ENCODE data around the gene ECPAS.
A peak's percentile ranks its signal among the peaks of the same experiment; 100 is the strongest.
"Not testable (repeated sequence)": the region's sequence is repeated elsewhere in the genome, so short reads cannot be mapped to it uniquely, and the experiment has no call there.

ECPAS gene

GRCh38 chr9:111501648-111502047 lies 17.5 kb upstream of the ECPAS start:
- no peaks in the 10 kb centered on the region for H3K4me1 ChIP-seq (ENCODE audit: insufficient read depth, low read length)
- no peak overlapping the region for H3K9ac ChIP-seq (ENCODE audit: low read length)
- no peaks in the 10 kb centered on the region for H3K9me3 ChIP-seq (ENCODE audit: low read length)
- H3K27ac ChIP-seq (ENCODE audit: low read depth, low read length), result no peak overlapping the region
- no peaks in the 10 kb centered on the region for H3K27me3 ChIP-seq (ENCODE audit: control insufficient read depth in 1 of 2, insufficient read depth in 2 of 2, low read length in 2 of 2)
- no peak overlapping the region for H3K4me3 ChIP-seq (ENCODE audit: low read depth in 1 of 2, low read length in 2 of 2)
- H3K36me3 ChIP-seq (ENCODE audit: insufficient read depth, low read length), result no peaks in the 10 kb centered on the region

GRCh38 chr9:111501005-111501562 lies 16.9 kb upstream of the ECPAS start:
- Histone ChIP-seq H3K27ac (ENCODE audit: low read depth, low read length) (no peak overlapping the region), H3K4me3 (ENCODE audit: low read depth in 1 of 2, low read length in 2 of 2) (no peak overlapping the region), H3K9me3 (ENCODE audit: low read length) (no peaks in the 10 kb centered on the region), H3K4me1 (ENCODE audit: insufficient read depth, low read length) (no peaks in the 10 kb centered on the region), H3K27me3 (ENCODE audit: control insufficient read depth in 1 of 2, insufficient read depth in 2 of 2, low read length in 2 of 2) (no peaks in the 10 kb centered on the region), H3K36me3 (ENCODE audit: insufficient read depth, low read length) (no peaks in the 10 kb centered on the region), H3K9ac (ENCODE audit: low read length) (no peak overlapping the region)

GRCh38 chr9:111497196-111497595 lies 13.0 kb upstream of the ECPAS start:
- H3K27ac ChIP-seq (ENCODE audit: low read depth, low read length), result not testable (repeated sequence)

GRCh38 chr9:111484572-111484894 lies 350 bp upstream of the ECPAS start:
- Histone ChIP-seq H3K27ac (ENCODE audit: low read depth, low read length) (peak overlapping the region; percentile 45), H3K36me3 (ENCODE audit: insufficient read depth, low read length) (no peaks in the 10 kb centered on the region), H3K9me3 (ENCODE audit: low read length) (no peaks in the 10 kb centered on the region)

More at GRCh38 chr9:111497196-111497595, 13.0 kb upstream of the ECPAS start:
- H3K36me3 ChIP-seq (ENCODE audit: insufficient read depth, low read length); H3K4me1 ChIP-seq (ENCODE audit: insufficient read depth, low read length); H3K27me3 ChIP-seq (ENCODE audit: control insufficient read depth in 1 of 2, insufficient read depth in 2 of 2, low read length in 2 of 2); H3K9ac ChIP-seq (ENCODE audit: low read length); H3K9me3 ChIP-seq (ENCODE audit: low read length); H3K4me3 ChIP-seq (ENCODE audit: low read depth in 1 of 2, low read length in 2 of 2): not testable (repeated sequence)

GRCh38 chr9:111483439-111483857 lies 735 bp downstream of the ECPAS start:
- H3K9ac ChIP-seq (ENCODE audit: low read length), result no peak overlapping the region
- no peaks in the 10 kb centered on the region for H3K27me3 ChIP-seq (ENCODE audit: control insufficient read depth in 1 of 2, insufficient read depth in 2 of 2, low read length in 2 of 2)
- no peak overlapping the region for H3K27ac ChIP-seq (ENCODE audit: low read depth, low read length)
- no peaks in the 10 kb centered on the region for H3K9me3 ChIP-seq (ENCODE audit: low read length)
- H3K4me1 ChIP-seq (ENCODE audit: insufficient read depth, low read length), result peaks cover 12% of the 10 kb centered on the region
- no peaks in the 10 kb centered on the region for H3K36me3 ChIP-seq (ENCODE audit: insufficient read depth, low read length)
- H3K4me3 ChIP-seq (ENCODE audit: low read depth in 1 of 2, low read length in 2 of 2), result peak overlapping the region in 1 of 2 donors; percentile 35

More at GRCh38 chr9:111484572-111484894, 350 bp upstream of the ECPAS start:
- Histone ChIP-seq H3K27me3 (ENCODE audit: control insufficient read depth in 1 of 2, insufficient read depth in 2 of 2, low read length in 2 of 2) (no peaks in the 10 kb centered on the region), H3K4me3 (ENCODE audit: low read depth in 1 of 2, low read length in 2 of 2) (peak overlapping the region; percentile 22 to 88), H3K9ac (ENCODE audit: low read length) (peak overlapping the region; percentile 68), H3K4me1 (ENCODE audit: insufficient read depth, low read length) (peaks cover 12% of the 10 kb centered on the region)

GRCh38 chr9:111482694-111483438 lies 1.3 kb downstream of the ECPAS start:
- Histone ChIP-seq H3K27me3 (ENCODE audit: control insufficient read depth in 1 of 2, insufficient read depth in 2 of 2, low read length in 2 of 2) (no peaks in the 10 kb centered on the region), H3K27ac (ENCODE audit: low read depth, low read length) (peak overlapping the region; percentile 96), H3K9me3 (ENCODE audit: low read length) (no peaks in the 10 kb centered on the region)

GRCh38 chr9:111481885-111482636 lies 2.1 kb downstream of the ECPAS start:
- Histone ChIP-seq H3K9ac (ENCODE audit: low read length) (peak overlapping the region; percentile 82), H3K27ac (ENCODE audit: low read depth, low read length) (peak overlapping the region; percentile 96), H3K4me3 (ENCODE audit: low read depth in 1 of 2, low read length in 2 of 2) (peak overlapping the region; percentile 89), H3K36me3 (ENCODE audit: insufficient read depth, low read length) (no peaks in the 10 kb centered on the region), H3K4me1 (ENCODE audit: insufficient read depth, low read length) (peaks cover 15% of the 10 kb centered on the region), H3K9me3 (ENCODE audit: low read length) (no peaks in the 10 kb centered on the region), H3K27me3 (ENCODE audit: control insufficient read depth in 1 of 2, insufficient read depth in 2 of 2, low read length in 2 of 2) (no peaks in the 10 kb centered on the region)

More at GRCh38 chr9:111482694-111483438, 1.3 kb downstream of the ECPAS start:
- Histone ChIP-seq H3K36me3 (ENCODE audit: insufficient read depth, low read length) (no peaks in the 10 kb centered on the region), H3K9ac (ENCODE audit: low read length) (peak overlapping the region; percentile 82), H3K4me3 (ENCODE audit: low read depth in 1 of 2, low read length in 2 of 2) (peak overlapping the region; percentile 89), H3K4me1 (ENCODE audit: insufficient read depth, low read length) (peaks cover 12% of the 10 kb centered on the region)

- Histone ChIP-seq H3K9me3 (ENCODE audit: low read length) (no peaks in the 10 kb centered on the region), H3K4me3 (ENCODE audit: low read depth in 1 of 2, low read length in 2 of 2) (no peak overlapping the region), H3K27me3 (ENCODE audit: control insufficient read depth in 1 of 2, insufficient read depth in 2 of 2, low read length in 2 of 2) (no peaks in the 10 kb centered on the region), H3K36me3 (ENCODE audit: insufficient read depth, low read length) (no peaks in the 10 kb centered on the region), H3K4me1 (ENCODE audit: insufficient read depth, low read length) (peaks cover 20% of the 10 kb centered on the region), H3K27ac (ENCODE audit: low read depth, low read length) (no peak overlapping the region), H3K9ac (ENCODE audit: low read length) (no peak overlapping the region)
These were observed 6.5 kb downstream of the ECPAS start for GRCh38 chr9:111477677-111478076.

GRCh38 chr9:111475195-111475594 lies 9.0 kb downstream of the ECPAS start:
- no peaks in the 10 kb centered on the region for H3K36me3 ChIP-seq (ENCODE audit: insufficient read depth, low read length)
- H3K27me3 ChIP-seq (ENCODE audit: control insufficient read depth in 1 of 2, insufficient read depth in 2 of 2, low read length in 2 of 2), result no peaks in the 10 kb centered on the region
- no peak overlapping the region for H3K4me3 ChIP-seq (ENCODE audit: low read depth in 1 of 2, low read length in 2 of 2)
- no peak overlapping the region for H3K27ac ChIP-seq (ENCODE audit: low read depth, low read length)
- H3K4me1 ChIP-seq (ENCODE audit: insufficient read depth, low read length), result peaks cover 18% of the 10 kb centered on the region
- no peaks in the 10 kb centered on the region for H3K9me3 ChIP-seq (ENCODE audit: low read length)
- no peak overlapping the region for H3K9ac ChIP-seq (ENCODE audit: low read length)

GRCh38 chr9:111474385-111474784 lies 9.8 kb downstream of the ECPAS start:
- no peaks in the 10 kb centered on the region for H3K27me3 ChIP-seq (ENCODE audit: control insufficient read depth in 1 of 2, insufficient read depth in 2 of 2, low read length in 2 of 2)
- peaks cover 18% of the 10 kb centered on the region for H3K4me1 ChIP-seq (ENCODE audit: insufficient read depth, low read length)
- no peaks in the 10 kb centered on the region for H3K9me3 ChIP-seq (ENCODE audit: low read length)
- H3K36me3 ChIP-seq (ENCODE audit: insufficient read depth, low read length), result no peaks in the 10 kb centered on the region
- no peak overlapping the region for H3K4me3 ChIP-seq (ENCODE audit: low read depth in 1 of 2, low read length in 2 of 2)
- no peak overlapping the region for H3K27ac ChIP-seq (ENCODE audit: low read depth, low read length)
- H3K9ac ChIP-seq (ENCODE audit: low read length), result no peak overlapping the region

- Histone ChIP-seq H3K4me3 (ENCODE audit: low read depth in 1 of 2, low read length in 2 of 2) (no peak overlapping the region), H3K27me3 (ENCODE audit: control insufficient read depth in 1 of 2, insufficient read depth in 2 of 2, low read length in 2 of 2) (no peaks in the 10 kb centered on the region), H3K27ac (ENCODE audit: low read depth, low read length) (no peak overlapping the region), H3K4me1 (ENCODE audit: insufficient read depth, low read length) (peaks cover 21% of the 10 kb centered on the region), H3K9me3 (ENCODE audit: low read length) (no peaks in the 10 kb centered on the region), H3K36me3 (ENCODE audit: insufficient read depth, low read length) (no peaks in the 10 kb centered on the region), H3K9ac (ENCODE audit: low read length) (no peak overlapping the region)
These were observed 16.3 kb downstream of the ECPAS start for GRCh38 chr9:111467778-111468367.

Measured in muscle layer of colon (tissue), 2 donors.